ENCODE measurements around the gene RBCK1.

RBCK1 gene

GRCh38 chr20:414161-414560 lies 6.1 kb downstream of the RBCK1 start:
- no peak overlapping the region for H3K4me3 ChIP-seq (ENCODE audit: control insufficient read depth, low read depth, low read length)
- DNase-seq (ENCODE audit: low read depth), result no peak
- TF ChIP-seq CTCF (conservative IDR thresholded peaks at IDR 0.05; ENCODE audit: control insufficient read depth, insufficient read depth, low read depth, low read length), result no peak

- H3K4me3 ChIP-seq (ENCODE audit: control insufficient read depth, low read depth, low read length), result no peak overlapping the region
- peak; percentile 20 for DNase-seq (ENCODE audit: low read depth)
- no peak for TF ChIP-seq CTCF (conservative IDR thresholded peaks at IDR 0.05; ENCODE audit: control insufficient read depth, insufficient read depth, low read depth, low read length)
Observed at GRCh38 chr20:415820-416322, 7.8 kb downstream of the RBCK1 start.

GRCh38 chr20:416950-417800 lies 9.1 kb downstream of the RBCK1 start:
- no peak for TF ChIP-seq CTCF (conservative IDR thresholded peaks at IDR 0.05; ENCODE audit: control insufficient read depth, insufficient read depth, low read depth, low read length)
- no peak for DNase-seq (ENCODE audit: low read depth)
- no peak overlapping the region for H3K4me3 ChIP-seq (ENCODE audit: control insufficient read depth, low read depth, low read length)

- no peak for TF ChIP-seq CTCF (conservative IDR thresholded peaks at IDR 0.05; ENCODE audit: control insufficient read depth, insufficient read depth, low read depth, low read length)
- no peak overlapping the region for H3K4me3 ChIP-seq (ENCODE audit: control insufficient read depth, low read depth, low read length)
- DNase-seq (ENCODE audit: low read depth), result no peak
Observed at GRCh38 chr20:417801-418342, 9.8 kb downstream of the RBCK1 start.

GRCh38 chr20:418858-419365 lies 10.8 kb downstream of the RBCK1 start:
- H3K4me3 ChIP-seq (ENCODE audit: control insufficient read depth, low read depth, low read length), result no peak overlapping the region
- no peak for TF ChIP-seq CTCF (conservative IDR thresholded peaks at IDR 0.05; ENCODE audit: control insufficient read depth, insufficient read depth, low read depth, low read length)
- DNase-seq (ENCODE audit: low read depth), result no peak

- no peak for DNase-seq (ENCODE audit: low read depth)
- H3K4me3 ChIP-seq (ENCODE audit: control insufficient read depth, low read depth, low read length), result no peak overlapping the region
- TF ChIP-seq CTCF (conservative IDR thresholded peaks at IDR 0.05; ENCODE audit: control insufficient read depth, insufficient read depth, low read depth, low read length), result no peak
Observed at GRCh38 chr20:419556-420165, 11.6 kb downstream of the RBCK1 start.

All from fibroblast of mammary gland (primary cell).